Measurements from ENCODE around the gene FANCI.

Gene FANCI

GRCh38 chr15:89200182-89200581 is 43.6 kb upstream of the FANCI start:
- no peaks in the 10 kb centered on the region for H3K27me3 ChIP-seq (replicated peaks; ENCODE audit: insufficient read depth, low read length)
- DNase-seq: no peak
- no peaks in the 10 kb centered on the region for H4K20me1 ChIP-seq (ENCODE audit: insufficient read depth, low read length)
- no peak overlapping the region for H3K4me3 ChIP-seq (ENCODE audit: low read length)
- H3K4me2 ChIP-seq (ENCODE audit: low read depth, low read length): no peak overlapping the region
- H3K9me3 ChIP-seq (replicated peaks; ENCODE audit: insufficient read depth, low read length): no peaks in the 10 kb centered on the region
- no peak for TF ChIP-seq EZH2 (optimal IDR thresholded peaks at IDR 0.05; ENCODE audit: low read depth, low read length)
- TF ChIP-seq CTCF (IDR thresholded peaks at IDR 0.05; ENCODE audit: low read length): no peak
- TF ChIP-seq EZH2phosphoT487 (IDR thresholded peaks at IDR 0.05; ENCODE audit: low read length): no peak
- no peak overlapping the region for H3K9ac ChIP-seq (ENCODE audit: low read length)
- no peaks in the 10 kb centered on the region for H3K9me2 ChIP-seq (replicated peaks; ENCODE audit: insufficient read depth, low read length)
- H2AFZ ChIP-seq (ENCODE audit: low read length): no peak overlapping the region
- no peaks in the 10 kb centered on the region for H3K79me2 ChIP-seq (ENCODE audit: low read length)
- no peaks in the 10 kb centered on the region for H3F3A ChIP-seq (ENCODE audit: insufficient read depth, low read length)
- no peak overlapping the region for H3K27ac ChIP-seq (ENCODE audit: low read length)
- H3K36me3 ChIP-seq (replicated peaks; ENCODE audit: insufficient read depth, low read length): no peaks in the 10 kb centered on the region; the same call in none of the 2 replicates
- H3K4me1 ChIP-seq (ENCODE audit: low read length): no peaks in the 10 kb centered on the region

GRCh38 chr15:89201465-89202005 is 42.2 kb upstream of the FANCI start:
- H3K4me1 ChIP-seq (ENCODE audit: low read length): no peaks in the 10 kb centered on the region
- no peaks in the 10 kb centered on the region for H3K9me3 ChIP-seq (replicated peaks; ENCODE audit: insufficient read depth, low read length)
- no peak overlapping the region for H2AFZ ChIP-seq (ENCODE audit: low read length)
- H3F3A ChIP-seq (ENCODE audit: insufficient read depth, low read length): no peaks in the 10 kb centered on the region
- no peak overlapping the region for H3K27ac ChIP-seq (ENCODE audit: low read length)
- H3K9ac ChIP-seq (ENCODE audit: low read length): no peak overlapping the region
- no peaks in the 10 kb centered on the region for H3K27me3 ChIP-seq (replicated peaks; ENCODE audit: insufficient read depth, low read length)
- no peaks in the 10 kb centered on the region for H4K20me1 ChIP-seq (ENCODE audit: insufficient read depth, low read length)
- TF ChIP-seq EZH2 (optimal IDR thresholded peaks at IDR 0.05; ENCODE audit: low read depth, low read length) (no peak), CTCF (IDR thresholded peaks at IDR 0.05; ENCODE audit: low read length) (no peak), EZH2phosphoT487 (IDR thresholded peaks at IDR 0.05; ENCODE audit: low read length) (no peak)
- H3K79me2 ChIP-seq (ENCODE audit: low read length): no peaks in the 10 kb centered on the region
- H3K9me2 ChIP-seq (replicated peaks; ENCODE audit: insufficient read depth, low read length): no peaks in the 10 kb centered on the region
- no peaks in the 10 kb centered on the region; the same call in none of the 2 replicates for H3K36me3 ChIP-seq (replicated peaks; ENCODE audit: insufficient read depth, low read length)
- no peak overlapping the region for H3K4me2 ChIP-seq (ENCODE audit: low read depth, low read length)
- no peak for DNase-seq
- no peak overlapping the region for H3K4me3 ChIP-seq (ENCODE audit: low read length)

GRCh38 chr15:89203705-89204273 is 40.0 kb upstream of the FANCI start:
- Histone ChIP-seq H3K27me3 (replicated peaks; ENCODE audit: insufficient read depth, low read length) (no peaks in the 10 kb centered on the region), H3K4me1 (ENCODE audit: low read length) (peaks cover 3% of the 10 kb centered on the region; the same call in 1 of the 2 replicates), H3K79me2 (ENCODE audit: low read length) (no peaks in the 10 kb centered on the region), H2AFZ (ENCODE audit: low read length) (no peak overlapping the region), H3K27ac (ENCODE audit: low read length) (no peak overlapping the region), H4K20me1 (ENCODE audit: insufficient read depth, low read length) (no peaks in the 10 kb centered on the region), H3K9me2 (replicated peaks; ENCODE audit: insufficient read depth, low read length) (no peaks in the 10 kb centered on the region), H3K4me3 (ENCODE audit: low read length) (no peak overlapping the region), H3K4me2 (ENCODE audit: low read depth, low read length) (no peak overlapping the region), H3F3A (ENCODE audit: insufficient read depth, low read length) (no peaks in the 10 kb centered on the region; the same call in 1 of the 2 replicates), H3K9me3 (replicated peaks; ENCODE audit: insufficient read depth, low read length) (no peaks in the 10 kb centered on the region), H3K9ac (ENCODE audit: low read length) (no peak overlapping the region), H3K36me3 (replicated peaks; ENCODE audit: insufficient read depth, low read length) (no peaks in the 10 kb centered on the region)
- no peak for DNase-seq
- TF ChIP-seq CTCF (IDR thresholded peaks at IDR 0.05; ENCODE audit: low read length): no peak
- TF ChIP-seq EZH2 (optimal IDR thresholded peaks at IDR 0.05; ENCODE audit: low read depth, low read length): no peak
